Panc1 (cell line): ENCODE data around the gene OR5K4. TPM values are rescaled to one million over a fixed set of nuclear protein-coding genes. Genes with fewer than 3 reads are reported as not detected.

ENCODE experiments used
- ATAC-seq: fragments of 200-7000 bp; cut with Tn5 transposase; 2 replicates; pipeline ENCODE4 v1.9.1; 2020; ENCODE audit warnings: mild to moderate bottlenecking, moderate library complexity
- BruUV-seq: library from RNA; stranded (reverse); fragments of 400-500 nt; replicated peaks from 2 replicates; lab custom pipeline; 2021; lab: Mats Ljungman, UMichigan
- CTCF ChIA-PET: fragments of 300-600 bp; sonication (Branson Sonifier 250); formaldehyde crosslinking; loops from one replicate; lab custom pipeline; 2022; ENCODE audit warnings: antibody characterized with exemption; lab: Charles Lee
- POLR2A ChIA-PET: fragments of 300-600 bp; sonication (Branson Sonifier 250); formaldehyde crosslinking; loops from one replicate; lab custom pipeline; 2022; ENCODE audit warnings: antibody characterized with exemption; lab: Charles Lee
- DNase-seq: peaks from one replicate; pipeline ENCODE4 v3.0.0-alpha.2; 2010; ENCODE audit warnings: low read depth, low spot score
- H3K27ac ChIP-seq: 2 replicates; pipeline ENCODE4 v1.5.1; 2011; ENCODE audit warnings: mild to moderate bottlenecking, low read length, inconsistent platforms
- H3K27me3 ChIP-seq: fragments of 200-500 bp; sonication (Bioruptor generic); 2 replicates; pipeline ENCODE4 v1.6.0; 2014; ENCODE audit warnings: low read length, inconsistent platforms; ENCODE audit not compliant: control insufficient read depth, insufficient read depth
- H3K36me3 ChIP-seq: fragments of 200-500 bp; sonication (Bioruptor generic); 2 replicates; pipeline ENCODE4 v1.5.1; 2014; ENCODE audit warnings: inconsistent platforms, mild to moderate bottlenecking, low read length, moderate library complexity; ENCODE audit not compliant: control insufficient read depth, insufficient read depth
- H3K4me1 ChIP-seq: 2 replicates; pipeline ENCODE4 v1.5.1; 2011; ENCODE audit warnings: inconsistent platforms, mild to moderate bottlenecking, low read length, moderate library complexity; ENCODE audit not compliant: control insufficient read depth, insufficient read depth
- H3K4me3 ChIP-seq, 2 experiments: 2 replicates each; pipeline ENCODE4 v1.5.1; 2011 to 2012; ENCODE audit warnings: low read depth in 2 of 2, low read length in 2 of 2, mild to moderate bottlenecking in 2 of 2, inconsistent platforms in 1 of 2, moderate library complexity in 1 of 2
- H3K9me3 ChIP-seq: fragments of 200-500 bp; sonication (Bioruptor generic); 2 replicates; pipeline ENCODE4 v1.5.1; 2014; ENCODE audit warnings: low read depth, mild to moderate bottlenecking, inconsistent platforms, low read length, moderate library complexity; ENCODE audit not compliant: control insufficient read depth, insufficient read depth
- POLR2AphosphoS5 ChIP-seq: IDR thresholded peaks from 2 replicates; pipeline ENCODE4 v1.6.1; 2012; ENCODE audit warnings: mild to moderate bottlenecking, low read depth, low read length, moderate library complexity
- REST ChIP-seq, 2 experiments: IDR thresholded peaks; 2 replicates each; pipeline ENCODE4 v1.6.1; 2011 to 2012; ENCODE audit warnings: low read depth in 2 of 2, control low read depth in 1 of 2, low read length in 1 of 2, mild to moderate bottlenecking in 1 of 2, moderate library complexity in 1 of 2; ENCODE audit not compliant: insufficient read depth in 1 of 2
- SIN3A ChIP-seq: IDR thresholded peaks from 2 replicates; pipeline ENCODE4 v1.6.1; 2012; ENCODE audit warnings: low read depth, mild to moderate bottlenecking, low read length, moderate library complexity, borderline replicate concordance; ENCODE audit not compliant: insufficient read depth
- TCF7L2 ChIP-seq: IDR thresholded peaks from 2 replicates; pipeline ENCODE4 v1.6.1; 2011; ENCODE audit warnings: mild to moderate bottlenecking, low read depth, low read length, inconsistent platforms
- in situ Hi-C: cut with HindIII; loops from 2 replicates; pipeline ENCODE4 v1.10.0; 2016; ENCODE audit warnings: low sequenced_read_pairs, low pct_unique_long_range_greater_than_20kb
- intact Hi-C: fragments of 100-400 bp; cut with micrococcal nuclease; formaldehyde crosslinking; loops from one replicate; pipeline ENCODE4 v1.10.0; 2022; ENCODE audit not compliant: unreplicated experiment
- total RNA-seq: library from RNA; stranded (reverse); gene quantifications from one replicate; pipeline ENCODE4 v1.2.1, GENCODE V29; 2021; ENCODE audit not compliant: unreplicated experiment
- TF ChIP-seq, protein P1 (sequence below): fragments of 450-650 bp; IDR thresholded peaks from 2 replicates; pipeline ENCODE4 v1.5.1; 2017; ENCODE audit warnings: mild to moderate bottlenecking

Gene OR5K4
- total RNA-seq, 1 experiment from 2014 or later: not detected

GRCh38 chr3:98333989-98334606 lies 19.6 kb upstream of the OR5K4 start:
- ChIA-PET POLR2A (no interaction called here), CTCF (no interaction called here)
- no peak for DNase-seq
- Histone ChIP-seq H3K9me3 (no peaks in the 10 kb centered on the region), H3K36me3 (no peaks in the 10 kb centered on the region), H3K4me3 (no peak overlapping the region), H3K4me1 (no peaks in the 10 kb centered on the region), H3K27ac (no peak overlapping the region), H3K27me3 (no peaks in the 10 kb centered on the region; the same call in 1 of the 2 replicates)
- intact Hi-C loops: no loop called here
- in situ Hi-C loops: no loop called here
- no peak for ATAC-seq
- TF ChIP-seq REST (IDR thresholded peaks at IDR 0.05; ENCODE audit: insufficient read depth in 1 of 2, low read depth in 2 of 2, low read length in 1 of 2): no peak
- BruUV-seq: no TSS peak

- intact Hi-C loops: no loop called here
- no peaks in the 10 kb centered on the region for H3K36me3 ChIP-seq
- no peaks in the 10 kb centered on the region for H3K4me1 ChIP-seq
- POLR2A ChIA-PET: no interaction called here
- CTCF ChIA-PET: no interaction called here
- ATAC-seq (no peak), DNase-seq (no peak)
- H3K9me3 ChIP-seq: no peaks in the 10 kb centered on the region
- H3K27me3 ChIP-seq: no peaks in the 10 kb centered on the region; the same call in 1 of the 2 replicates
- no TSS peak for BruUV-seq
- TF ChIP-seq, protein P1, sequence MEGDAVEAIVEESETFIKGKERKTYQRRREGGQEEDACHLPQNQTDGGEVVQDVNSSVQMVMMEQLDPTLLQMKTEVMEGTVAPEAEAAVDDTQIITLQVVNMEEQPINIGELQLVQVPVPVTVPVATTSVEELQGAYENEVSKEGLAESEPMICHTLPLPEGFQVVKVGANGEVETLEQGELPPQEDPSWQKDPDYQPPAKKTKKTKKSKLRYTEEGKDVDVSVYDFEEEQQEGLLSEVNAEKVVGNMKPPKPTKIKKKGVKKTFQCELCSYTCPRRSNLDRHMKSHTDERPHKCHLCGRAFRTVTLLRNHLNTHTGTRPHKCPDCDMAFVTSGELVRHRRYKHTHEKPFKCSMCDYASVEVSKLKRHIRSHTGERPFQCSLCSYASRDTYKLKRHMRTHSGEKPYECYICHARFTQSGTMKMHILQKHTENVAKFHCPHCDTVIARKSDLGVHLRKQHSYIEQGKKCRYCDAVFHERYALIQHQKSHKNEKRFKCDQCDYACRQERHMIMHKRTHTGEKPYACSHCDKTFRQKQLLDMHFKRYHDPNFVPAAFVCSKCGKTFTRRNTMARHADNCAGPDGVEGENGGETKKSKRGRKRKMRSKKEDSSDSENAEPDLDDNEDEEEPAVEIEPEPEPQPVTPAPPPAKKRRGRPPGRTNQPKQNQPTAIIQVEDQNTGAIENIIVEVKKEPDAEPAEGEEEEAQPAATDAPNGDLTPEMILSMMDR: no peak
- no peak for TF ChIP-seq POLR2AphosphoS5
- no peak for TF ChIP-seq REST (IDR thresholded peaks at IDR 0.05; ENCODE audit: insufficient read depth in 1 of 2, low read depth in 2 of 2, low read length in 1 of 2)
- TF ChIP-seq TCF7L2: no peak
- no peak for TF ChIP-seq SIN3A
- in situ Hi-C loops: no loop called here
- H3K27ac ChIP-seq: no peak overlapping the region
- no peak overlapping the region for H3K4me3 ChIP-seq
These were observed 14.6 kb upstream of the OR5K4 start for GRCh38 chr3:98339031-98339430.
